Measurements from ENCODE around the gene COMMD3. TPM values are rescaled to one million over a fixed set of nuclear protein-coding genes. Genes with fewer than 3 reads are reported as not detected.

Gene COMMD3
- total RNA-seq, 1 experiment from 2014 or later = 2.4 TPM

DNA sequence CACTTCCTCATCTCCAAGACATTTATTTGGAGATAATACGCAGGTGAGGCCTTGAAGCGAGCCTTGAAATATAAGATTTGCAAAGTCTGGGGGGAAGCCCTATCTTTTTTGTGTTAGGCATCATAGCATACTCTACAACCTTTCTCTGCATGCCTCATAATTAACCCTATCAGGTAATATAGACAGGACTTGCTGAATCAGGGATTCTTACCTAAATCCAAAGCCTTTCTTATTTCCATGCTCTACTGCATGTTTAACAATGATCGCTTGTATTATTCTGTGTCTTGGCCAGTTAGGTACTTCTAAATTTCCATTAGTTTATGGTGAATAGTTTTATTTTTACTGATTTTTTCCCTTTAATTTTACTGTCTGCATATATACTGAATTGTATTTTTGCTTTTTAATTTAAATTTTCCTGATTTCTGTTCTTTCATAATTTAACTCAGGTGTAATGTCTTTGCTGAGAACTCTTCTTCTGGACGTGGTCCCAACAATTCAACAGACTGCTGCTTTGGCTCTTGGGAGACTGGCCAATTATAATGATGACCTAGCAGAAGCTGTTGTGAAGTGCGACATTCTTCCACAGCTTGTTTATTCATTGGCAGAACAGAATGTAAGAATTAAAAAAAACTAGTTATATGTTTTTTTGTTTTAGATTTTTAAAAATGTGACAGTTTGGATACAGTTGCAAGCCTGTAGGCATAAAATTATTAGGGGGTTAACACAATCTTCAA lies 48.4 kb downstream of the COMMD3 start:
- WGBS (ENCODE audit: extremely low coverage, insufficient read length, low lambda C conversion rate) = no CpG with 5 or more reads among the region's 5 CpGs
- H2AK5ac ChIP-seq (ENCODE audit: insufficient read length, low read length) = no peak overlapping the region
- no peak overlapping the region for H3K4me2 ChIP-seq (ENCODE audit: insufficient read depth, insufficient read length, low read length)
- no peak overlapping the region for H3K18ac ChIP-seq (ENCODE audit: insufficient read length, low read depth, low read length)
- H3K23ac ChIP-seq (ENCODE audit: insufficient read length, low read depth, low read length) = no peak overlapping the region
- Mint-ChIP-seq H3K4me3 (no peak overlapping the region), H3K27me3 (ENCODE audit: low read depth) (no peaks in the 10 kb centered on the region; the same call in 1 of the 2 replicates), H3K4me1 (no peaks in the 10 kb centered on the region), H3K36me3 (ENCODE audit: insufficient read depth in 1 of 3, low read depth in 3 of 3) (no peaks in the 10 kb centered on the region), H3K27ac (no peak overlapping the region), H3K9me3 (no peaks in the 10 kb centered on the region)
- H3K4me1 ChIP-seq (ENCODE audit: insufficient read depth, low read length) = no peaks in the 10 kb centered on the region
- H3K14ac ChIP-seq (ENCODE audit: insufficient read depth, low read length) = no peak overlapping the region
- no peak overlapping the region for H2BK15ac ChIP-seq (ENCODE audit: low read depth, low read length)
- no peak overlapping the region for H4K8ac ChIP-seq (replicated peaks; ENCODE audit: insufficient read length, low read depth, low read length)
- no peak overlapping the region for H3K4ac ChIP-seq (ENCODE audit: low read depth, low read length)
- no peak overlapping the region for H2BK5ac ChIP-seq (ENCODE audit: insufficient read length, low read length)
- no peak overlapping the region for H3K9ac ChIP-seq (ENCODE audit: extremely low read depth, insufficient read length, low read length)
- no peak overlapping the region for H2BK12ac ChIP-seq (ENCODE audit: insufficient read length, low read depth, low read length)
- H3K27me3 ChIP-seq (ENCODE audit: insufficient read depth, low read length) = no peaks in the 10 kb centered on the region
- no peak overlapping the region for H3K56ac ChIP-seq (ENCODE audit: insufficient read length, low read depth, low read length)
- H4K5ac ChIP-seq (ENCODE audit: insufficient read length, low read depth, low read length) = no peak overlapping the region
- H3K27ac ChIP-seq (ENCODE audit: insufficient read length, low read depth, low read length) = no peak overlapping the region
- no peak overlapping the region for H2BK120ac ChIP-seq (ENCODE audit: low read depth, low read length, poor library complexity, severe bottlenecking)
- no peak overlapping the region for H4K91ac ChIP-seq (ENCODE audit: insufficient read length, low read depth, low read length)
- no peaks in the 10 kb centered on the region for H3K23me2 ChIP-seq (ENCODE audit: insufficient read length, low read depth, low read length, poor library complexity, severe bottlenecking)
- no peaks in the 10 kb centered on the region for H3K79me2 ChIP-seq (ENCODE audit: insufficient read depth, low read length)
- H3K9me3 ChIP-seq (ENCODE audit: control insufficient read depth, low read depth, low read length) = no peaks in the 10 kb centered on the region
- no peak for DNase-seq
- no peak overlapping the region for H2AFZ ChIP-seq (ENCODE audit: low read length)
- TF ChIP-seq, protein P1, sequence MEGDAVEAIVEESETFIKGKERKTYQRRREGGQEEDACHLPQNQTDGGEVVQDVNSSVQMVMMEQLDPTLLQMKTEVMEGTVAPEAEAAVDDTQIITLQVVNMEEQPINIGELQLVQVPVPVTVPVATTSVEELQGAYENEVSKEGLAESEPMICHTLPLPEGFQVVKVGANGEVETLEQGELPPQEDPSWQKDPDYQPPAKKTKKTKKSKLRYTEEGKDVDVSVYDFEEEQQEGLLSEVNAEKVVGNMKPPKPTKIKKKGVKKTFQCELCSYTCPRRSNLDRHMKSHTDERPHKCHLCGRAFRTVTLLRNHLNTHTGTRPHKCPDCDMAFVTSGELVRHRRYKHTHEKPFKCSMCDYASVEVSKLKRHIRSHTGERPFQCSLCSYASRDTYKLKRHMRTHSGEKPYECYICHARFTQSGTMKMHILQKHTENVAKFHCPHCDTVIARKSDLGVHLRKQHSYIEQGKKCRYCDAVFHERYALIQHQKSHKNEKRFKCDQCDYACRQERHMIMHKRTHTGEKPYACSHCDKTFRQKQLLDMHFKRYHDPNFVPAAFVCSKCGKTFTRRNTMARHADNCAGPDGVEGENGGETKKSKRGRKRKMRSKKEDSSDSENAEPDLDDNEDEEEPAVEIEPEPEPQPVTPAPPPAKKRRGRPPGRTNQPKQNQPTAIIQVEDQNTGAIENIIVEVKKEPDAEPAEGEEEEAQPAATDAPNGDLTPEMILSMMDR (conservative IDR thresholded peaks at IDR 0.05) = no peak
- no peaks in the 10 kb centered on the region for H4K20me1 ChIP-seq (ENCODE audit: control insufficient read depth, insufficient read depth, insufficient read length)
- no peak overlapping the region for H3T11ph ChIP-seq (ENCODE audit: low read length)
- H2BK20ac ChIP-seq (ENCODE audit: low read depth, low read length, poor library complexity, severe bottlenecking) = no peak overlapping the region
- H3K79me1 ChIP-seq (ENCODE audit: insufficient read depth, low read depth, low read length, poor library complexity, severe bottlenecking) = no peaks in the 10 kb centered on the region

All from H9 (cell line).